Astrocyte (in vitro differentiated cells and primary cell): ENCODE results near the gene BMP8A.

Experiments
- EZH2 ChIP-seq: IDR thresholded peaks from 2 replicates; pipeline ENCODE4 v1.6.1; 2012; ENCODE audit warnings: mild to moderate bottlenecking, low read length, inconsistent platforms; ENCODE audit not compliant: insufficient read depth
- TF ChIP-seq, protein P1 (sequence below): IDR thresholded peaks from 2 replicates; pipeline ENCODE4 v1.5.1; 2011; ENCODE audit warnings: low read depth, mild to moderate bottlenecking, inconsistent platforms, low read length, moderate library complexity; ENCODE audit not compliant: insufficient read depth

DNA sequence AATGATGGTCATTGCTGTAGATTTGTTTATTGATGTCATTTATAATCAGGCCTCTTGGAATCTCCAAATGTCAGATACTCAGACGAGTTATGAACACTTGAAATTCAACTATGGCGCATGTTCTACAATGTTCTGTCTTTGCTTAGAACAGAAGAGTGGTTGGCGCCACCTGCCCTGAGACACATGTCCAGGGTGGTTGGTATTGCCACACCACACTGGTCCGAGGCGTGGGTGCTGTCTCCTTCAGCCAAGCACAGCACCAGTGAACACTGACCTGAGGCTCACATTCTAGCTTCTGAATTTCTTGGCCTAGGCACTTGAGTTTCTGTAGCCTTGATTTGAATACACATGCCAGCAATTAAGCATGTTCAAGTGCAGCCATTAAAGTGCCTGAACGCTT lies 10.1 kb upstream of the BMP8A start:
- TF ChIP-seq, protein P1, sequence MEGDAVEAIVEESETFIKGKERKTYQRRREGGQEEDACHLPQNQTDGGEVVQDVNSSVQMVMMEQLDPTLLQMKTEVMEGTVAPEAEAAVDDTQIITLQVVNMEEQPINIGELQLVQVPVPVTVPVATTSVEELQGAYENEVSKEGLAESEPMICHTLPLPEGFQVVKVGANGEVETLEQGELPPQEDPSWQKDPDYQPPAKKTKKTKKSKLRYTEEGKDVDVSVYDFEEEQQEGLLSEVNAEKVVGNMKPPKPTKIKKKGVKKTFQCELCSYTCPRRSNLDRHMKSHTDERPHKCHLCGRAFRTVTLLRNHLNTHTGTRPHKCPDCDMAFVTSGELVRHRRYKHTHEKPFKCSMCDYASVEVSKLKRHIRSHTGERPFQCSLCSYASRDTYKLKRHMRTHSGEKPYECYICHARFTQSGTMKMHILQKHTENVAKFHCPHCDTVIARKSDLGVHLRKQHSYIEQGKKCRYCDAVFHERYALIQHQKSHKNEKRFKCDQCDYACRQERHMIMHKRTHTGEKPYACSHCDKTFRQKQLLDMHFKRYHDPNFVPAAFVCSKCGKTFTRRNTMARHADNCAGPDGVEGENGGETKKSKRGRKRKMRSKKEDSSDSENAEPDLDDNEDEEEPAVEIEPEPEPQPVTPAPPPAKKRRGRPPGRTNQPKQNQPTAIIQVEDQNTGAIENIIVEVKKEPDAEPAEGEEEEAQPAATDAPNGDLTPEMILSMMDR, result no peak
- no peak for TF ChIP-seq EZH2
